Duodenal mucosa (tissue), 2 donors: ENCODE measurements around the gene KLC4.

Experiments used
- H3K27ac ChIP-seq: one replicate; pipeline ENCODE4 v1.7.0; 2013; ENCODE audit warnings: low read depth, low read length
- H3K27me3 ChIP-seq, 2 donors: one replicate each; pipeline ENCODE4 v1.7.0; 2013; ENCODE audit warnings: low read length in 2 of 2, control low read depth in 1 of 2; ENCODE audit not compliant: insufficient read depth in 2 of 2, control insufficient read depth in 1 of 2
- H3K36me3 ChIP-seq, 2 donors: one replicate each; pipeline ENCODE4 v1.7.0; 2013; ENCODE audit warnings: low read length in 2 of 2, control low read depth in 1 of 2; ENCODE audit not compliant: insufficient read depth in 2 of 2, control insufficient read depth in 1 of 2
- H3K4me1 ChIP-seq, 2 donors: one replicate each; pipeline ENCODE4 v1.7.0; 2013; ENCODE audit warnings: low read length in 2 of 2, control low read depth in 1 of 2; ENCODE audit not compliant: insufficient read depth in 2 of 2, control insufficient read depth in 1 of 2
- H3K4me3 ChIP-seq, 2 donors: one replicate each; pipeline ENCODE4 v1.7.0; 2013; ENCODE audit warnings: low read length in 2 of 2, low read depth in 1 of 2
- H3K9ac ChIP-seq, 2 donors: one replicate each; pipeline ENCODE4 v1.7.0; 2013; ENCODE audit warnings: low read length in 2 of 2, low read depth in 1 of 2
- H3K9me3 ChIP-seq, 2 donors: one replicate each; pipeline ENCODE4 v1.7.0; 2013; ENCODE audit warnings: low read length in 2 of 2, control low read depth in 1 of 2; ENCODE audit not compliant: control insufficient read depth in 1 of 2

KLC4 gene

DNA sequence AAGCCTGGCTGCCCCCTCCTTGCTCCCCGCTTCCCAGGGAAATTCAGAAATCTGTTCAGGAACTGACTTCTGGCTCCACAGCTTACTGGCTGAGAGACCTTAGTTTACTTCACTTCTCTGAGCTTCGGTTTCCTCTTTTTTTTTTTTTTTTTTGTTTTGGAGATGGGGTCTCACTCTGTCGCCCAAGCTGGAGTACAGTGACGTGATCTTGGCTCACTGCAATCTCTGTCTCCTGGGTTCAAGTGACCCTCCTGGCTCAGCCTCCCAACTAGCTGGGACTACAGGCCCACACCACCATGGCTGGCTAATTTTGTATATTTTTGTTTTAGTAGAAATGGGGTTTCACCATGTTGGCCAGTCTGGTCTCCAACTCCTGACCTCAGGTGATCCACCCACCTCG, 31.6 kb downstream of the KLC4 start:
- Histone ChIP-seq H3K9me3 (no peaks in the 10 kb centered on the region), H3K27me3 (no peaks in the 10 kb centered on the region), H3K36me3 (no peaks in the 10 kb centered on the region), H3K27ac (no peak overlapping the region), H3K4me3 (no peak overlapping the region), H3K4me1 (peaks cover 9 to 18% of the 10 kb centered on the region in 2 donors), H3K9ac (no peak overlapping the region)

DNA sequence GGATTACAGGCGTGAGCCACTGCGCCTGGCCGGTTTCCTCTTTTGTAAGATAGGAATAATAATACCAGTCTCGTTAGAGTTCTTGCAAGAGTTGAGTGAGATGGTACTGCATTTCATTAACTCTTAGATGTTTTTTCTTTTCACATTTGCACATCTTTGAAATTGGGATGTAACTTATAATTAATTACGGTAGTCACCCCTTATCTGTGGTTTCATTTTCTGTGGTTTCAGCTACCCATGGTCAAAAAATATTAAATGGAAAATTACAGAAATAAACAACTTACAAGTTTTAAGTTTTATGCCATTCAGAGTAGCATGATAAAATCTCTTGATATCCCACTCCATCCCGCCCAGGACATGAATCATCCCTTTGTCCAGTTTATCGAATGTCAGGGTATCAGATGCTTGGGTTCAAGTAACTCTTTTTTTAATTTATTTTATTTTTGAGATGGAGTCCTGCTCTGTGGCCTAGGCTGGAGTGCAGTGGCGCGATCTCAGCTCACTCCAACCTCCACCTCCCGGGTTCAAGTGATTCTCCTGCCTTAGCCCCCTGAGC, 32.1 kb downstream of the KLC4 start:
- Histone ChIP-seq H3K27me3 (no peaks in the 10 kb centered on the region), H3K27ac (no peak overlapping the region), H3K36me3 (no peaks in the 10 kb centered on the region), H3K4me1 (peaks cover 14 to 23% of the 10 kb centered on the region in 2 donors), H3K9ac (no peak overlapping the region), H3K9me3 (no peaks in the 10 kb centered on the region), H3K4me3 (no peak overlapping the region)

DNA sequence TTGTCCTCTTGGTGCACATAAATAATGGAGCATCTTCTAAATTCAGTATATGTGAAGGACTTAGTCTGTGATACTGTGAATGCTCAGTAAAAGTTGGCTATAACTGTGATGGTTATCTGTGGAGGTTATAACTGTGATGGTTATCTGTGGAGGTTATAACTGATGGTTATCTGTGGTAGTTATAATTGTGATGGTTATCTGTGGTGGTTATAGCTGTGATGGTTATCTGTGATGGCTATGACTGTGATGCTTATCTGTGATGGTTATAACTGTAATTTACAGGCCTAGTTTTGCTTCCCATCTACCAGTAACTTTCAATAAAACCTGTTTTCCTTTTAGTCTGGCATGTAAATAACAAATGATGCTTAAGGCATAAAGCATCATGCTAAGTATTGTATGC, 33.2 kb downstream of the KLC4 start:
- H3K9ac ChIP-seq = no peak overlapping the region
- H3K36me3 ChIP-seq = no peaks in the 10 kb centered on the region
- no peak overlapping the region for H3K4me3 ChIP-seq
- H3K9me3 ChIP-seq = no peaks in the 10 kb centered on the region
- no peak overlapping the region for H3K27ac ChIP-seq
- H3K27me3 ChIP-seq = no peaks in the 10 kb centered on the region
- peaks cover 20 to 34% of the 10 kb centered on the region in 2 donors for H3K4me1 ChIP-seq

DNA sequence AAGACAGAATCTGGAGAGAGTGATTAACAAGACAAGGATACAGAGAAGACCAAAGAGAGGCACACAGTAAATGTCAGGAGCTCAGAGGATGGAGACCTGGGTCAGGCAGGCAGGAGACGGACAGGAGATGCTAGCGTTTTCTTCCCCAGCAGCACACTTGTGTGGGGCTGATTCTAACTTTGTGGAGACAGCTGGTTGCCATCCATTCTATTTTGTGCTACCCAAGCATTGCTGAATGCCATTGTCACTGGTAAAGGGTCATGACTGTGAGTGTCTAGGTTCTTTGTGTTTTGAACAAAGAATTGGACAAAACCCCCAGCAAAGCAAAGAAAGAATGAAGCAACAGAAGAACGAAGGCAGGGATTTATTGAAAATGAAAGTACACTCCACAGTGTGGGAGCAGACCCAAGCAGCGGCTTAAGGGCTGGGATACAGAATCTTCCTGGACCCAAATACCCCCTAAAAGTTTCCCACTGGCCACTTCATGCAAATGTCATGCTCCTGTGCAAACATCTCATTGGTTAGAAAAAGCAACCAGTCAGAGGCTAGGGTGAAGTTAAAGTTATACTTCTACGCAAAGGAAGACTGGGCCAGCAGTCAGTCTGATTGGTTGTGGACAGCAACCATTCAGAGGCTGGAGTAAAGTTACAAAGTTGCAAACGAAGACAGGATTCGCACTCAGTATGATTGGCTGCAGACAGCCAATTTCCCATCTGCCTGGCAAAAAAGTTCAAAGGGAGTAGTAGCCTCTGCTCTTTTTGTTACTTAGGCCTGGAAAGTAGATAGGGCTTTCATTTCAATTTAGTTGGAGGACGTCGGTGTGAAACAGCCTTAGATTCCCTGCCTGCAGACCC, 34.2 kb downstream of the KLC4 start:
- Histone ChIP-seq H3K9ac (peak overlapping the region; percentile 22 to 58), H3K36me3 (no peaks in the 10 kb centered on the region), H3K9me3 (no peaks in the 10 kb centered on the region), H3K4me1 (peaks cover 20 to 36% of the 10 kb centered on the region in 2 donors), H3K4me3 (peak overlapping the region; percentile 49 to 58), H3K27ac (no peak overlapping the region), H3K27me3 (no peaks in the 10 kb centered on the region)

DNA sequence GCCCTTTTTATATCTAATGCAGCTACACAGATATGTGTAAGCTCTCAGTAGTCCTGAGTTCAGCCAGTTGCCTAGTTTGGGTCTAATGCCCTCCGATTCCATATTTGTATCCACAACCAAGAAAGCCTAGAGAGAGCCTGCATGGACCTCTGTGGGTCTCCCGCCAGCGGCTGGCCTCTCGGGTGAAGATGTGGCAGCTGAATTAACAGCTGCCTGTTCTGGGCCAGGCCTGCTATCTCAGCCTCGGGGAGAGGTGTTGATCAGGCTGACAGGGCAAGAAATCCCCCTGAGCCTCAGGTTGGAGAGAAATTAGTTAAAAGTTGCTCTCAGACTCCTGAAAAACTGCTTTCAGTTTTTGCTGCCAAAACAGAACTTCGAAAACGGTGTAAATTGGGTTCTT, 36.5 kb downstream of the KLC4 start:
- Histone ChIP-seq H3K27ac (no peak overlapping the region), H3K36me3 (no peaks in the 10 kb centered on the region), H3K4me1 (peaks cover 20 to 30% of the 10 kb centered on the region in 2 donors), H3K4me3 (peak overlapping the region in 1 of 2 donors; percentile 32), H3K27me3 (no peaks in the 10 kb centered on the region), H3K9me3 (no peaks in the 10 kb centered on the region), H3K9ac (peak overlapping the region; percentile 20 to 35)

DNA sequence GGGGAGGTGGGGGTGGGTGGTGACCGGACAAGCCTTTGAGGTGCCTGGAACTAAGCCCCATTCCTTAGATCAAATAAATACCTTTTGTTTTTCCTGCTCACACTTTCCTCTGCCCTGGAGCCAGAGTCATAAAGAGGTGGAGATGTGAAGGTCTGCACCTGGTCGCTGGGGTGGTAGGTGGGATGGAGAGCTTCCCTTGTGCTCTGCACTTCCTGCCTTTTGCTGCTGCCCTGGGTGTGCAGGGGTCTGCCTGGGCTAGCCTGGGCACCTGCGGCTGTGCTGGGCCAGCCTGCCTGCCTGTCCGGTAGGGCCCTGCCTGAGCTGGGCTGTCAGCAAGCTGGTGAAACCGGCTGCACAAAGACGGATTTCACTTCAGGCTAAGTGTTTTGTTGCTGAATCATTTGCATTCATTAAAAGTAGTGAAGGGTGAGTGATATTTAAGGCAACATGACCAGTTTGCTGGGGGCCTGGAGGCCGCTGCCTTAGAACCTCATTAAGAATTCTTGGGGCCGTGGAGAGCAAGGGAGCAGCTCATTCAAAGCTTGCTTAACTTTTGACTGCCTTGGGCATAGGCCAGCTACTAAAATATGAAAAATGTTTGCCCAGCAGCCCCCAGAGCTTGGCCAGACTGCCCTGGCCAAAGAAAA, 37.1 kb downstream of the KLC4 start:
- Histone ChIP-seq H3K36me3 (no peaks in the 10 kb centered on the region), H3K9me3 (no peaks in the 10 kb centered on the region), H3K4me1 (peaks cover 20 to 30% of the 10 kb centered on the region in 2 donors), H3K27me3 (no peaks in the 10 kb centered on the region), H3K27ac (no peak overlapping the region), H3K4me3 (peak overlapping the region in 1 of 2 donors; percentile 32), H3K9ac (peak overlapping the region; percentile 20 to 35)

DNA sequence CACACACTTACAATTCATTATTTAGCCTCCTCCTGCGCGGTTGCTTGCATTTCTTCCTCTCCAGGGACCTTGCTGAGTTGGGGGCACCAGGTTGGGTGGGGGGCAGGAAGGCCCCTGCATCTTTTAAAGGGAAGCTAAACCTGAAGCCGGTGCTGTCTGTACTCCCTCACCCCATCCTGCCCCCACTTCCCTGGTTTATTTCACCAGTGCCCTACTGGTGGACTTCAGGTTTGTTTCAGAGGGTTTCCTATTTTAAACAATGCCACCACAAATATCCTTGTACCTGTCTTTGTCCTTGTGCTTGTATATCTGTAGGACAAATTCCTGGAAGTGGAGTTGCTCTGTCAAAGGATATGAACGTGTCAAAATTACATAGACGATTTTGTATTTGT, 37.7 kb downstream of the KLC4 start:
- no peak overlapping the region for H3K4me3 ChIP-seq
- H3K9ac ChIP-seq = peak overlapping the region in 1 of 2 donors; percentile 20
- H3K4me1 ChIP-seq = peaks cover 20 to 30% of the 10 kb centered on the region in 2 donors
- H3K27ac ChIP-seq = no peak overlapping the region
- H3K36me3 ChIP-seq = no peaks in the 10 kb centered on the region
- H3K9me3 ChIP-seq = no peaks in the 10 kb centered on the region
- H3K27me3 ChIP-seq = no peaks in the 10 kb centered on the region

DNA sequence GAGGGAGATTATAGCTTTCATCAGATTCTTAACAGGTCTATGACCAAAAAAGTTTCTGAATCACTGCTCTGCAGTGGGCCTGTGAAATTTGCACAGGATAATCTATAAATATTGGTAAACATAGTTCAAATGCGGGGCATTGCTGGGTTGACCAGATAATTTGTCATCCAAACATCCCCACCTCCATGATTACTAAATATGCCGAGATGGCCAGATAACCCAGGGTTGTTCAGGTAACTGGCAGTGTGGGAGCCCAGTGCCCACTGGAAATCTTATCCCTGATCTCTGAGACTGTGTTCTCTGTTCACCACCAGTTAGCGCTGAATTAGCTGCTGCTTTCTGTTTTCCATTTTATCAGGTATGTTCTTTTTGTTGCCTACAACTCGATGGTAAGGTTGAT, 38.1 kb downstream of the KLC4 start:
- H3K9me3 ChIP-seq = no peaks in the 10 kb centered on the region
- H3K36me3 ChIP-seq = no peaks in the 10 kb centered on the region
- no peak overlapping the region for H3K27ac ChIP-seq
- no peaks in the 10 kb centered on the region for H3K27me3 ChIP-seq
- no peak overlapping the region for H3K4me3 ChIP-seq
- peaks cover 20 to 30% of the 10 kb centered on the region in 2 donors for H3K4me1 ChIP-seq
- H3K9ac ChIP-seq = no peak overlapping the region

DNA sequence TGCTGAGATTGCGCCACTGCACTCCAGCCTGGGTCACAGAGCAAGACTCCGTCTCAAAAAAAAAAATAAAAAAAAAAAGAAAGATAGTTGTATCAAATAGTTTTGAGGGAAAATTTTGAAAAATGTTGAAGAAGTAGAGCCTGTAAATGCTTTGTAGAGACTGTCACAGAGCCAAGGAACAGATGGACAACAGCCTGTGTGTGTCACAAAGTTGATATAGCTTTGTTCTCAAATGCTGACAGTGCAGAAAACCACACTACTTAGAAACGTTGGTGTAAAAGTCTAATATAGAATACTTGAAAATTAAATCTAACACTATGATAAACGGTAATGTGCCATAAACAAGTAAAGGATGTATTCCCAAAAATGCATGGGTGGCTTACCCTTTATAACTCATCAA, 42.1 kb downstream of the KLC4 start:
- peaks cover 6 to 13% of the 10 kb centered on the region in 2 donors for H3K4me1 ChIP-seq
- no peaks in the 10 kb centered on the region for H3K9me3 ChIP-seq
- no peak overlapping the region for H3K9ac ChIP-seq
- no peak overlapping the region for H3K27ac ChIP-seq
- H3K27me3 ChIP-seq = no peaks in the 10 kb centered on the region
- no peak overlapping the region for H3K4me3 ChIP-seq
- H3K36me3 ChIP-seq = no peaks in the 10 kb centered on the region

DNA sequence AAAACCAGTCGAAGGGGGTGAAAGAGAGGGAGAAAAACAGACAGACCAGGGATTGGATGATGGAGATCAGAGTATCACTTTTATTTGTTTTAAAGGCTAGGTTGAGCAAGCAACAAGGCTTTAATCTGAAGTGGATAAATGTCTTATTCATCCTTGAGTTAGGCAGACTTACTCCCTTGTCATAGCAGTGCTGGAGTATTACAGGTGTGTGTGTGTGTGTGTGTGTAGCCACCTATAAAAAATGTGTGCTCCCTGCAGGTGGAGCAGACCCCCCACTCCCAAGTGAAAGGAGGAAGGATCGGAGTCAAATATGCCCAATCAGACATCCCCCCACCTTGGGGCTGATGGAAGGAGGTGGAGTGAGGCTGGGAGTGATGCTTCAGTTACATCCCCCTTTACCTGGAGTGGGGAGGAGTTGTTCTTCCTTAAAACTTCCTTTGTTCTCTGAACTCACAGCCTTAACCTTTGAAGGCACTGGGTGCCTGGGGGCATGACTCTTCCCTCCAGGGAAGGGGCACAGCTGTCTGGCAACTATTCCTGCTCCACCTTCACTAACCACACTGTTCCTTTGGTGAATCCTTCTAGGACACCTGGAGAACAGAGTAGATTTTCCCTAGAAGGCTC, 43.9 kb downstream of the KLC4 start:
- Histone ChIP-seq H3K4me1 (no peaks in the 10 kb centered on the region), H3K36me3 (no peaks in the 10 kb centered on the region), H3K27me3 (no peaks in the 10 kb centered on the region), H3K27ac (no peak overlapping the region), H3K4me3 (no peak overlapping the region), H3K9ac (no peak overlapping the region), H3K9me3 (no peaks in the 10 kb centered on the region)
